DND-41 (cell line): ENCODE data around the gene SCD5.

ENCODE experiments used
- ATAC-seq: fragments of 200-7000 bp; cut with Tn5 transposase; 3 replicates; pipeline ENCODE4 v1.9.1; 2021; ENCODE audit warnings: low read depth; ENCODE audit not compliant: insufficient read depth
- DNase-seq: peaks from one replicate; pipeline ENCODE4 v3.0.0-alpha.2; 2020
- H2AFZ ChIP-seq: 2 replicates; pipeline ENCODE4 v1.6.0; 2012; ENCODE audit warnings: low read depth, low read length
- H3K27ac ChIP-seq: 2 replicates; pipeline ENCODE4 v1.5.1; 2012; ENCODE audit warnings: low read length, inconsistent platforms
- H3K27me3 ChIP-seq: fragments of 200-600 bp; sonication (generic); 2 replicates; pipeline ENCODE4 v1.6.0; 2012; ENCODE audit warnings: low read length, mild to moderate bottlenecking, inconsistent platforms; ENCODE audit not compliant: insufficient read depth, poor library complexity
- H3K36me3 ChIP-seq: 2 replicates; pipeline ENCODE4 v1.5.1; 2012; ENCODE audit warnings: low read length, inconsistent platforms; ENCODE audit not compliant: insufficient read depth
- H3K4me1 ChIP-seq: 2 replicates; pipeline ENCODE4 v1.5.1; 2012; ENCODE audit warnings: mild to moderate bottlenecking, low read length; ENCODE audit not compliant: insufficient read depth
- H3K4me2 ChIP-seq: 2 replicates; pipeline ENCODE4 v1.6.0; 2012; ENCODE audit warnings: mild to moderate bottlenecking, moderate library complexity, low read length, inconsistent platforms; ENCODE audit not compliant: insufficient read depth
- H3K4me3 ChIP-seq, 2 experiments: fragments of 200-600 bp in 1 of 2; shearing (Covaris generic) in 1 of 2; 2 replicates each; pipeline ENCODE4 v1.5.1; 2012 to 2016; ENCODE audit warnings: inconsistent platforms in 2 of 2, low read length in 2 of 2, mild to moderate bottlenecking in 2 of 2, low read depth in 1 of 2, moderate library complexity in 1 of 2
- H3K79me2 ChIP-seq: 2 replicates; pipeline ENCODE4 v1.6.0; 2012; ENCODE audit warnings: low read length, inconsistent platforms; ENCODE audit not compliant: insufficient read depth
- H3K9ac ChIP-seq: 2 replicates; pipeline ENCODE4 v1.6.0; 2012; ENCODE audit warnings: low read depth, mild to moderate bottlenecking, inconsistent platforms, low read length, moderate library complexity
- H3K9me3 ChIP-seq: 2 replicates; pipeline ENCODE4 v1.5.1; 2012; ENCODE audit warnings: low read length, moderate library complexity, mild to moderate bottlenecking, inconsistent platforms; ENCODE audit not compliant: insufficient read depth, severe bottlenecking
- H4K20me1 ChIP-seq: 2 replicates; pipeline ENCODE4 v1.6.0; 2012; ENCODE audit warnings: low read length; ENCODE audit not compliant: insufficient read depth
- EZH2 ChIP-seq: IDR thresholded peaks from 3 replicates; pipeline ENCODE4 v1.6.1; 2012; ENCODE audit warnings: borderline replicate concordance, low read depth, mild to moderate bottlenecking, moderate library complexity, low read length, inconsistent platforms; ENCODE audit not compliant: severe bottlenecking
- TF ChIP-seq, protein P1 (sequence below): IDR thresholded peaks from 2 replicates; pipeline ENCODE4 v1.5.1; 2012; ENCODE audit warnings: borderline replicate concordance, low read length, moderate library complexity, mild to moderate bottlenecking; ENCODE audit not compliant: poor library complexity, severe bottlenecking; ENCODE audit errors: extremely low read depth

The SCD5 gene

GRCh38 chr4:82698412-82698811 lies 100.2 kb downstream of the SCD5 start:
- no peak for TF ChIP-seq EZH2
- TF ChIP-seq, protein P1, sequence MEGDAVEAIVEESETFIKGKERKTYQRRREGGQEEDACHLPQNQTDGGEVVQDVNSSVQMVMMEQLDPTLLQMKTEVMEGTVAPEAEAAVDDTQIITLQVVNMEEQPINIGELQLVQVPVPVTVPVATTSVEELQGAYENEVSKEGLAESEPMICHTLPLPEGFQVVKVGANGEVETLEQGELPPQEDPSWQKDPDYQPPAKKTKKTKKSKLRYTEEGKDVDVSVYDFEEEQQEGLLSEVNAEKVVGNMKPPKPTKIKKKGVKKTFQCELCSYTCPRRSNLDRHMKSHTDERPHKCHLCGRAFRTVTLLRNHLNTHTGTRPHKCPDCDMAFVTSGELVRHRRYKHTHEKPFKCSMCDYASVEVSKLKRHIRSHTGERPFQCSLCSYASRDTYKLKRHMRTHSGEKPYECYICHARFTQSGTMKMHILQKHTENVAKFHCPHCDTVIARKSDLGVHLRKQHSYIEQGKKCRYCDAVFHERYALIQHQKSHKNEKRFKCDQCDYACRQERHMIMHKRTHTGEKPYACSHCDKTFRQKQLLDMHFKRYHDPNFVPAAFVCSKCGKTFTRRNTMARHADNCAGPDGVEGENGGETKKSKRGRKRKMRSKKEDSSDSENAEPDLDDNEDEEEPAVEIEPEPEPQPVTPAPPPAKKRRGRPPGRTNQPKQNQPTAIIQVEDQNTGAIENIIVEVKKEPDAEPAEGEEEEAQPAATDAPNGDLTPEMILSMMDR: no peak
- H3K27ac ChIP-seq: no peak overlapping the region
- no peak overlapping the region for H3K4me3 ChIP-seq
- DNase-seq (no peak), ATAC-seq (no peak)
- H2AFZ ChIP-seq: no peak overlapping the region
- 0 out of 2 replicates have a peak, but pooled peaks cover 3% of the 10 kb centered on the region for H4K20me1 ChIP-seq
- H3K79me2 ChIP-seq: no peaks in the 10 kb centered on the region
- H3K4me1 ChIP-seq: no peaks in the 10 kb centered on the region
- H3K9ac ChIP-seq: no peak overlapping the region
- no peak overlapping the region for H3K4me2 ChIP-seq
- peaks cover 38% of the 10 kb centered on the region for H3K36me3 ChIP-seq
- H3K9me3 ChIP-seq: no peaks in the 10 kb centered on the region
- no peaks in the 10 kb centered on the region for H3K27me3 ChIP-seq

- H3K4me3 ChIP-seq: no peak overlapping the region
- peaks cover 30% of the 10 kb centered on the region for H3K36me3 ChIP-seq
- DNase-seq: no peak
- H3K4me1 ChIP-seq: no peaks in the 10 kb centered on the region
- no peak overlapping the region for H2AFZ ChIP-seq
- no peak for ATAC-seq
- H3K27me3 ChIP-seq: no peaks in the 10 kb centered on the region
- no peak overlapping the region for H3K27ac ChIP-seq
- 0 out of 2 replicates have a peak, but pooled peaks cover 3% of the 10 kb centered on the region for H4K20me1 ChIP-seq
- H3K9ac ChIP-seq: no peak overlapping the region
- H3K79me2 ChIP-seq: no peaks in the 10 kb centered on the region
- TF ChIP-seq EZH2: no peak
- TF ChIP-seq, protein P1: no peak
- H3K9me3 ChIP-seq: no peaks in the 10 kb centered on the region
- no peak overlapping the region for H3K4me2 ChIP-seq
Measured at GRCh38 chr4:82697561-82697960, 101.0 kb downstream of the SCD5 start.

- H3K9ac ChIP-seq: no peak overlapping the region
- H3K9me3 ChIP-seq: no peaks in the 10 kb centered on the region
- no peak overlapping the region for H3K4me3 ChIP-seq
- peaks cover 29% of the 10 kb centered on the region for H3K36me3 ChIP-seq
- H3K27ac ChIP-seq: no peak overlapping the region
- 0 out of 2 replicates have a peak, but pooled peaks cover 3% of the 10 kb centered on the region for H4K20me1 ChIP-seq
- no peak for DNase-seq
- ATAC-seq: no peak
- no peaks in the 10 kb centered on the region for H3K27me3 ChIP-seq
- H3K79me2 ChIP-seq: no peaks in the 10 kb centered on the region
- no peak for TF ChIP-seq EZH2
- TF ChIP-seq, protein P1: no peak
- no peak overlapping the region for H2AFZ ChIP-seq
- H3K4me1 ChIP-seq: no peaks in the 10 kb centered on the region
- no peak overlapping the region for H3K4me2 ChIP-seq
Measured at GRCh38 chr4:82696117-82696860, 102.3 kb downstream of the SCD5 start.
